IPS-11a (cell line): ENCODE data around the gene THSD4.
"Not testable (repeated sequence)": the region's sequence is repeated elsewhere in the genome, so short reads cannot be mapped to it uniquely, and the experiment has no call there.

ENCODE experiments used
- H3K4me3 ChIP-seq: one replicate; pipeline ENCODE4 v1.5.1; 2013; ENCODE audit warnings: low read depth, low read length, control low read depth

THSD4 gene

GRCh38 chr15:71252044-71252739 lies 136.9 kb downstream of the THSD4 start:
- H3K4me3 ChIP-seq: no peak overlapping the region

GRCh38 chr15:71252740-71253047 lies 137.4 kb downstream of the THSD4 start:
- no peak overlapping the region for H3K4me3 ChIP-seq

GRCh38 chr15:71254491-71254890 lies 139.2 kb downstream of the THSD4 start:
- no peak overlapping the region for H3K4me3 ChIP-seq

- no peak overlapping the region for H3K4me3 ChIP-seq
These were observed 141.8 kb downstream of the THSD4 start for GRCh38 chr15:71256934-71257664.

GRCh38 chr15:71259866-71260265 lies 144.6 kb downstream of the THSD4 start:
- H3K4me3 ChIP-seq: no peak overlapping the region

- H3K4me3 ChIP-seq: no peak overlapping the region
These were observed 146.1 kb downstream of the THSD4 start for GRCh38 chr15:71261418-71261817.

GRCh38 chr15:71261909-71262308 lies 146.6 kb downstream of the THSD4 start:
- no peak overlapping the region for H3K4me3 ChIP-seq

GRCh38 chr15:71262599-71262998 lies 147.3 kb downstream of the THSD4 start:
- H3K4me3 ChIP-seq: no peak overlapping the region

- not testable (repeated sequence) for H3K4me3 ChIP-seq
These were observed 150.3 kb downstream of the THSD4 start for GRCh38 chr15:71265606-71266005.

GRCh38 chr15:71271327-71271726 lies 156.1 kb downstream of the THSD4 start:
- H3K4me3 ChIP-seq: no peak overlapping the region

GRCh38 chr15:71272932-71273331 lies 157.7 kb downstream of the THSD4 start:
- no peak overlapping the region for H3K4me3 ChIP-seq

GRCh38 chr15:71273731-71274447 lies 158.6 kb downstream of the THSD4 start:
- no peak overlapping the region for H3K4me3 ChIP-seq

GRCh38 chr15:71274448-71274798 lies 159.2 kb downstream of the THSD4 start:
- H3K4me3 ChIP-seq: no peak overlapping the region

GRCh38 chr15:71275098-71275497 lies 159.8 kb downstream of the THSD4 start:
- no peak overlapping the region for H3K4me3 ChIP-seq

GRCh38 chr15:71275566-71276335 lies 160.5 kb downstream of the THSD4 start:
- H3K4me3 ChIP-seq: no peak overlapping the region

GRCh38 chr15:71276336-71276665 lies 161.0 kb downstream of the THSD4 start:
- H3K4me3 ChIP-seq: no peak overlapping the region

- no peak overlapping the region for H3K4me3 ChIP-seq
These were observed 163.9 kb downstream of the THSD4 start for GRCh38 chr15:71278989-71279756.

- H3K4me3 ChIP-seq: no peak overlapping the region
These were observed 164.5 kb downstream of the THSD4 start for GRCh38 chr15:71279757-71280141.

GRCh38 chr15:71280206-71280605 lies 164.9 kb downstream of the THSD4 start:
- no peak overlapping the region for H3K4me3 ChIP-seq

- no peak overlapping the region for H3K4me3 ChIP-seq
These were observed 166.0 kb downstream of the THSD4 start for GRCh38 chr15:71281256-71281655.

GRCh38 chr15:71282076-71282475 lies 166.8 kb downstream of the THSD4 start:
- no peak overlapping the region for H3K4me3 ChIP-seq
